ENCODE measurements around the gene DAPK2.

- TF ChIP-seq L3MBTL2 (conservative IDR thresholded peaks at IDR 0.05) (no peak), SP1 (IDR thresholded peaks at IDR 0.05) (no peak), TARDBP (IDR thresholded peaks at IDR 0.05) (no peak), BHLHE40 (IDR thresholded peaks at IDR 0.05; ENCODE audit: borderline replicate concordance) (no peak), ZNF384 (IDR thresholded peaks at IDR 0.05) (no peak), HDGF (IDR thresholded peaks at IDR 0.05; ENCODE audit: borderline replicate concordance) (no peak), NFRKB (IDR thresholded peaks at IDR 0.05) (no peak)
- TF ChIP-seq, protein P1, sequence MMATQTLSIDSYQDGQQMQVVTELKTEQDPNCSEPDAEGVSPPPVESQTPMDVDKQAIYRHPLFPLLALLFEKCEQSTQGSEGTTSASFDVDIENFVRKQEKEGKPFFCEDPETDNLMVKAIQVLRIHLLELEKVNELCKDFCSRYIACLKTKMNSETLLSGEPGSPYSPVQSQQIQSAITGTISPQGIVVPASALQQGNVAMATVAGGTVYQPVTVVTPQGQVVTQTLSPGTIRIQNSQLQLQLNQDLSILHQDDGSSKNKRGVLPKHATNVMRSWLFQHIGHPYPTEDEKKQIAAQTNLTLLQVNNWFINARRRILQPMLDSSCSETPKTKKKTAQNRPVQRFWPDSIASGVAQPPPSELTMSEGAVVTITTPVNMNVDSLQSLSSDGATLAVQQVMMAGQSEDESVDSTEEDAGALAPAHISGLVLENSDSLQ (IDR thresholded peaks at IDR 0.05), result no peak
Measured at GRCh38 chr15:64014995-64015394, 31.3 kb downstream of the DAPK2 start.

All from HEK293T (cell line).